Activated CD8-positive, alpha-beta memory T cell treated with anti-CD3 and anti-CD28 coated beads, Interleukin-2, amount 10 ng/mL, durations not matched to agents 7 days and 5 days (primary cell): Measurements from ENCODE around the gene POU4F2. TPM values are rescaled to one million over a fixed set of nuclear protein-coding genes. Genes with fewer than 3 reads are reported as not detected.

ENCODE experiments used
- ATAC-seq: fragments of 150-1000 bp; cut with Tn5 transposase; one replicate; pipeline ENCODE4 v1.10.0; 2021; ENCODE audit warnings: moderate library complexity
- CTCF ChIA-PET: fragments of 350-600 bp; sonication (Branson Sonifier 250); formaldehyde crosslinking; loops from one replicate; lab custom pipeline; 2021; ENCODE audit warnings: antibody characterized with exemption; lab: Charles Lee
- DNase-seq: peaks from one replicate; pipeline ENCODE4 v3.0.0-alpha.2; 2020
- H3K27ac Mint-ChIP-seq: one replicate; pipeline ENCODE4 v1.8.0; 2021; ENCODE audit warnings: mild to moderate bottlenecking, mixed read lengths
- H3K27me3 Mint-ChIP-seq: one replicate; pipeline ENCODE4 v1.8.0; 2021; ENCODE audit warnings: mixed read lengths
- H3K36me3 Mint-ChIP-seq: one replicate; pipeline ENCODE4 v1.8.0; 2021; ENCODE audit warnings: mild to moderate bottlenecking, mixed read lengths
- H3K4me1 Mint-ChIP-seq: one replicate; pipeline ENCODE4 v1.8.0; 2021; ENCODE audit warnings: mixed read lengths
- H3K4me3 Mint-ChIP-seq: one replicate; pipeline ENCODE4 v1.8.0; 2021; ENCODE audit warnings: mild to moderate bottlenecking, moderate library complexity, mixed read lengths
- H3K9me3 Mint-ChIP-seq: one replicate; pipeline ENCODE4 v1.8.0; 2022; ENCODE audit warnings: low read depth, mixed read lengths
- total RNA-seq, 2 experiments: library from RNA; stranded (reverse); gene quantifications; one replicate each; pipeline ENCODE4 v1.2.3, GENCODE V29; 2021

POU4F2 gene, protein sequence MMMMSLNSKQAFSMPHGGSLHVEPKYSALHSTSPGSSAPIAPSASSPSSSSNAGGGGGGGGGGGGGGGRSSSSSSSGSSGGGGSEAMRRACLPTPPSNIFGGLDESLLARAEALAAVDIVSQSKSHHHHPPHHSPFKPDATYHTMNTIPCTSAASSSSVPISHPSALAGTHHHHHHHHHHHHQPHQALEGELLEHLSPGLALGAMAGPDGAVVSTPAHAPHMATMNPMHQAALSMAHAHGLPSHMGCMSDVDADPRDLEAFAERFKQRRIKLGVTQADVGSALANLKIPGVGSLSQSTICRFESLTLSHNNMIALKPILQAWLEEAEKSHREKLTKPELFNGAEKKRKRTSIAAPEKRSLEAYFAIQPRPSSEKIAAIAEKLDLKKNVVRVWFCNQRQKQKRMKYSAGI
- total RNA-seq = not detected

DNA sequence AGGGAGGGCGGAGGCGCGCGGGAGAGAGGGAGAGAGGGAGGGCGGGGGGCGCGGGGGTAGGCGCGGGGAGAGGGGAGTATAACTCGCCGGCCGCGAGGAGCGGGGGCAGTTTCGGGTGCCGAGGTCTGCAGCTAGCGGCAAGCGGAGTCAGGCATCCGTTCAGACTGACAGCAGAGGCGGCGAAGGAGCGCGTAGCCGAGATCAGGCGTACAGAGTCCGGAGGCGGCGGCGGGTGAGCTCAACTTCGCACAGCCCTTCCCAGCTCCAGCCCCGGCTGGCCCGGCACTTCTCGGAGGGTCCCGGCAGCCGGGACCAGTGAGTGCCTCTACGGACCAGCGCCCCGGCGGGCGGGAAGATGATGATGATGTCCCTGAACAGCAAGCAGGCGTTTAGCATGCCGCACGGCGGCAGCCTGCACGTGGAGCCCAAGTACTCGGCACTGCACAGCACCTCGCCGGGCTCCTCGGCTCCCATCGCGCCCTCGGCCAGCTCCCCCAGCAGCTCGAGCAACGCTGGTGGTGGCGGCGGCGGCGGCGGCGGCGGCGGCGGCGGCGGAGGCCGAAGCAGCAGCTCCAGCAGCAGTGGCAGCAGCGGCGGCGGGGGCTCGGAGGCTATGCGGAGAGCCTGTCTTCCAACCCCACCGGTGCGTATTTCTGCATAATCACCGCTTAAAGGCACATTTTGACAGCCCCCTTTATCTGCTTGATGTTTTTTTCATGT lies at the start of gene POU4F2:
Gene POU4F2, plus strand, starts transcription at position 108 of the 720 bp plus-strand sequence. Its CDS starts 248 bp downstream, at position 356.
- ATAC-seq = peak; percentile 30
- Mint-ChIP-seq H3K4me1 (peaks cover 9% of the 10 kb centered on the region), H3K36me3 (peaks cover 9% of the 10 kb centered on the region), H3K27ac (peak within 1 kb of the TSS; percentile 73), H3K9me3 (no peaks in the 10 kb centered on the region), H3K4me3 (peak within 1 kb of the TSS; percentile 25), H3K27me3 (peaks cover 90% of the 10 kb centered on the region)
- no peak for DNase-seq
- CTCF ChIA-PET = no interaction called here

DNA sequence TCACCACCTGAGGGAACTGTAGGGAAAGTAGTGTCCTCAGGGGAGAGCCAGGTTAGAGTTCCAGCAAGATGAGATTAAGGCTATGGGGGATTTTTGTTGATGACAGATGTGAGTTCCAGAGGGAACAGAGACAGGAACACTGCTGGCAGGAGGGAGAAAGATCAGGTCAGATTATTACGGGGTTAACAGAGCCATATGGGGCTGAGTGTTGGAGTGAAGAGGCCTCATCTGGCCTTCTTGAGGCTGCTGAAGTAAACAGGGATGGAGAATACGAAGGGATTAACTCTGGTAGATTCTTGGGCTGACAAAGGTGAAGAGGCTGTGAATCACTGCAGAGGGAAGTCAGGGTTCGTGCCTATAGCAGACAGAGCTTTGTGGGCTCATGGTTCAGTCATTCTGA lies 47.9 kb upstream of the POU4F2 start:
- H3K4me3 Mint-ChIP-seq = no peak overlapping the region
- no peaks in the 10 kb centered on the region for H3K9me3 Mint-ChIP-seq
- no peak for DNase-seq
- CTCF ChIA-PET = no interaction called here
- no peak overlapping the region for H3K27ac Mint-ChIP-seq
- ATAC-seq = no peak
- peaks cover 4% of the 10 kb centered on the region for H3K27me3 Mint-ChIP-seq
- H3K36me3 Mint-ChIP-seq = no peaks in the 10 kb centered on the region
- H3K4me1 Mint-ChIP-seq = no peaks in the 10 kb centered on the region

DNA sequence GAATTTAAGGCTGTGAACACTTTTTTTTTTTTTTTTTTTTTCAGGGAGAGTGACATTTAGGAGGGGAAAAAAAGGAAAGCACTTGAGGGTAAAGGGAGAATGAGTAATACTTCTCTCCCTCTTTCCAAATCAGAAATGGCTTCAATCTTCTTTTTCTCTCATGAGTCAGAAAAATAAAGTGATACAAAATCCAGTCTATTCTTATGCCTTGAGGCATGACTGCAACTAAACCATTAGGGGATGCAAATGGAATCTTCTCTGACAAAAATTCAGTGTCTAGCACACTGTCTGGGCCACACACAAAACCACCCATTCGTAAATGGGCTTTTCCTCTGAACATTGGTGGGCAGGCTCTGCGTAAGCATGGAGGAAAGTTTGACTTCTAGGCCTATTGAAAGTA lies 46.7 kb upstream of the POU4F2 start:
- Mint-ChIP-seq H3K36me3 (no peaks in the 10 kb centered on the region), H3K27me3 (no peaks in the 10 kb centered on the region), H3K9me3 (no peaks in the 10 kb centered on the region), H3K27ac (no peak overlapping the region), H3K4me1 (no peaks in the 10 kb centered on the region), H3K4me3 (no peak overlapping the region)
- CTCF ChIA-PET = no interaction called here
- ATAC-seq (no peak), DNase-seq (no peak)

DNA sequence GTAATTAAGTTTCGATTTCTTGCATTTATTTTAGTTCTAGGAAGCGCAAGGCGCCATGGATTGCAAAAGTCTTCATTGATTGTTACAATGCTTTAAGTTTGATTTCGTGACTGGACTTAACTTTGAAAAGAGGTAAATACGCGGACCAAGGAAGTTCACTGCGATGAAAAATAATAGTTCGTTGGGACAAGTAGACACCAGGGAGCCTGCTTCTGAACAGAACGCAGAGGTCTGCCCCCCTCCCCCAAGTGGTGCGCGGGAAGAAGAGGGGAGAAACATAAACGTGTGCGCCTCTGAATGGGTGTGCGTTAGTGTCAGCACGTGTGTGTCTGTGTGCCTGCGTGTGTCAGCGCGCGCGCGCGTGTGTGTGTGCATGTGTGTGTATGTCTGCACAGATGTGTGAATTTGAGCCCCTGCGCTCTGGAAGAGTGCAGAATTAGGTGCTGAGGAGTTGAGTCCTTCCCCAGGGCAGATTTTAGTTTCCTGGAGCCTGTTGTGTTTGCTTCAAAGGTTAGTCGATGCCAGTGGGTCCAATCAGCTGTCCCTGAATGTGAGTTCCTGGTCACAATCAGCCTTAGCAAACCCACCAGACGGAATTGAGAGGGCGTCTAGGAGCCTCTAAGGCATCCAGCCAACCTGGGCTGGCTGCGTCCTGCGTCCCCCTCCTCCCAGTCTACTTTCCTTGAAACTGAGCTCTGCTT lies 5.8 kb upstream of the POU4F2 start:
- Mint-ChIP-seq H3K4me3 (no peak overlapping the region), H3K27me3 (peaks cover 96% of the 10 kb centered on the region), H3K4me1 (peaks cover 3% of the 10 kb centered on the region), H3K36me3 (peaks cover 3% of the 10 kb centered on the region), H3K27ac (no peak overlapping the region), H3K9me3 (no peaks in the 10 kb centered on the region)
- ATAC-seq (no peak), DNase-seq (no peak)
- CTCF ChIA-PET = no interaction called here

DNA sequence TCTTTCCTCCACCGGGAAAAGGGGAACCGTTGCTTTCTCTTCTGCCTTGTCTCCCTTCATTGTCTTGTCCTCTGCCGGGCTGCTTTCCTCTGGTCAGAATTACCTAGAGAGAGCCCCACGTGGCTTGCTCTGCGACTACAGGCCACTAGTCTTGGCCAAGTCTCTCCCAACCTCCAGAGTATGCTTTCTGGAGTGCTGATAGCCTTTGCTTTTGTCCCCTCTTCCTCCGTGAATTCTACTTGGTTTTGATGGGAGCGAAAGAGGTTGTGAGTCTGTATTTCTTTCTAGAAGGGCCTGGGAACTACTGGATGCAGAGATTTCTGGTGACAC lies 5.3 kb upstream of the POU4F2 start:
- Mint-ChIP-seq H3K27me3 (peaks cover 96% of the 10 kb centered on the region), H3K4me3 (no peak overlapping the region), H3K36me3 (peaks cover 3% of the 10 kb centered on the region), H3K27ac (no peak overlapping the region), H3K4me1 (peaks cover 3% of the 10 kb centered on the region), H3K9me3 (no peaks in the 10 kb centered on the region)
- ATAC-seq (no peak), DNase-seq (no peak)
- CTCF ChIA-PET = no interaction called here

DNA sequence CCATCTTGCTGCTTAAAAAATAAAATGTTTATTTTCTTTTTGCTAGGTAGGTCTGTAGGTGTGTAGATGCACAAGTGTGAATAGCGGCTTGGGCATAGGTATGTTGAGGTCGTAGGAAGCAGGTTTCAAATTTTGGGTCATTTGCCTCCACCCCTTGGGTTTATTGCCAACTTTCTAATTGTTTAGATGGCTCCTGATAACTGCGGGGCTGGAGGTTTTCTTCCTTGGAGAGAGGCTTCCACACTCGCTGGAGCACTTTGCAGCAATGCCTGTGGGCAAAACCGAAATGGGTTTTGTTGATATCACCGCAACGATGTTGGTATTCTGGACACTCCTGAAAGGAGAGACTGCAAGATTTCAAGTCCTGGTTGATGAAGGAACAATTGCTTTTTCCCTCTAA lies 3.9 kb upstream of the POU4F2 start:
- ATAC-seq (no peak), DNase-seq (no peak)
- Mint-ChIP-seq H3K27ac (no peak overlapping the region), H3K4me3 (no peak overlapping the region), H3K4me1 (peaks cover 8% of the 10 kb centered on the region), H3K36me3 (peaks cover 5% of the 10 kb centered on the region), H3K9me3 (no peaks in the 10 kb centered on the region), H3K27me3 (peaks cover 91% of the 10 kb centered on the region)
- CTCF ChIA-PET = no interaction called here

DNA sequence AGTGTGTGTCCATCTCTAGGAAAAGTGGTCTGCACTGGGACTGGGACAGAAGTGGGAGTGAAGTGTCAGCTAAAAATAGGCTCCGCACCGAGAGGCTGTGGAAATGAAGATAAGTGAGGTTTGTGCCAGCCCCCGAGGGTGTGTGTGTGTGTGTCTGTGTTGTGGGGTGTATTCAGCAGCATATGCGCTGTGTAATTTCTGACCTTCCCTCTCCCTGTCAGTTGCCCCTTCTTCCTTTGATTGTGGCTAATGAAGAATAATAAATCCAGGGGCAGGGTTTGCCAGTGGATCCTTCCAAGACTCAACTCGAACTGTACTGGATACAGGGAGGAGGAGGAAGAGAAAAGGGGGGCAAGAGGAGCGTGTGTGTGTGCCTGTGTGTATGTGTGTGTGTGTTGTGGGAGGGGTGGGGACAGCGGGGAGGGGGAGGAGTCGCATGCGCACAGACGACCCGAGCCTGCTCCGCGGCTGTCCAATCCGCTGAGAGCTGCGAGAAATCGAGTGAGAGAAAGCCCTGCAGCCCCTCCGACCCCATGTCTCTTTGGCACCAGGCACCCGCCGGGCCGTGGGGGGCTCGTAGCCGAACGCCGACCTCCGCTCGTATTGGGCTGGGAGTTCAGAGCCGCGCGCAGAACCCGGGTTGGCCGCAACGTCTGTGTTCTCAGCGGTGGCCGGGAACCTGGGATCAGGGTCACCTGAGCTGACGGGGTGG lies 916 bp upstream of the POU4F2 start:
- Mint-ChIP-seq H3K4me3 (peak overlapping the region; percentile 24), H3K9me3 (no peaks in the 10 kb centered on the region), H3K27me3 (peaks cover 92% of the 10 kb centered on the region), H3K4me1 (peaks cover 9% of the 10 kb centered on the region), H3K36me3 (peaks cover 9% of the 10 kb centered on the region), H3K27ac (peak overlapping the region; percentile 54)
- ATAC-seq (no peak), DNase-seq (no peak)
- CTCF ChIA-PET = no interaction called here

DNA sequence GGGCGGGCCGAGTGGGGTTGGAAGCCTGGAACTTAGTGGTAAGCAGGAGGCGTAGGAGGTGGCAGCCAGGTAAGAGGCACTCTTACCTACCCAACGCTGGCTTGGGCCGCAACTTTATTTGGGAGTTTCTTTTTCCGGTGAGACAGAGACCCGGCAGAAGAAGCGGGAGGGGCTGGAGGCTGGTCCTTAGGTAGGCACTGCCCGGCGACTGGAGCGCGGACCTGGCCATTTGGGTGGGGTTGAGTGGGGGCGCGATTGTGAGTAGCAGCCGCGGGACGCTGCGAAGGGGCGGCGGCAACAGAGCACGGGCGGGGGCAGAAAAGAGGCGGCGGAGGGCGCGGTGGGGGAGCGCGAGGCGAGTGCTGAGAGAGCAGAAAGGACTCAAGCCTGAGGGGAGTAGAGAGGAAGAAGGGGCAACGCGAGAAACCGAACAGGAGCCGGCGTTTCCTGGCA lies 334 bp upstream of the POU4F2 start:
- peaks cover 9% of the 10 kb centered on the region for H3K4me1 Mint-ChIP-seq
- DNase-seq (no peak), ATAC-seq (no peak)
- H3K27ac Mint-ChIP-seq = peak overlapping the region; percentile 54
- H3K36me3 Mint-ChIP-seq = peaks cover 9% of the 10 kb centered on the region
- H3K27me3 Mint-ChIP-seq = peaks cover 91% of the 10 kb centered on the region
- CTCF ChIA-PET = no interaction called here
- no peaks in the 10 kb centered on the region for H3K9me3 Mint-ChIP-seq
- H3K4me3 Mint-ChIP-seq = no peak overlapping the region

DNA sequence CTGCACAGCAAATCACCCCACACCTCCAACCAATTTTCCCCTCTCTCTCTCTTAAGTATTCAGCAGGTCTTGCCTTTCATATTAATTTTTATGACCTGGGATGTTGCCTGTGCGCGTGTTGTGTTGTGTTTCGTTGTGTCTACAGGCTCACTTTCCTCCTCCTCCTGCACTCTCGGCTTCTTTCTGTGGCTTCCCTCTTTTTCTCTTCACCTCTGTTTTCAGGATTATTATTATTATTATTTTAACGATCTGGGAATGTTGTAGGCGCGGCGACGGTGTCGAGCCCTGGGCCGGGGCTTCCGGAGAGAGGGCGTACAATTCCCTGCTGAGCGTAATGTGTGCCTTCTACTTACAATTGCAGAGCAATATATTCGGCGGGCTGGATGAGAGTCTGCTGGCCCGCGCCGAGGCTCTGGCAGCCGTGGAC lies 826 bp downstream of the POU4F2 start:
- peaks cover 9% of the 10 kb centered on the region for H3K4me1 Mint-ChIP-seq
- H3K27me3 Mint-ChIP-seq = peaks cover 91% of the 10 kb centered on the region
- no peak for DNase-seq
- CTCF ChIA-PET = no interaction called here
- no peaks in the 10 kb centered on the region for H3K9me3 Mint-ChIP-seq
- H3K36me3 Mint-ChIP-seq = peaks cover 9% of the 10 kb centered on the region
- peak overlapping the region; percentile 73 for H3K27ac Mint-ChIP-seq
- no peak for ATAC-seq
- peak overlapping the region; percentile 25 for H3K4me3 Mint-ChIP-seq

DNA sequence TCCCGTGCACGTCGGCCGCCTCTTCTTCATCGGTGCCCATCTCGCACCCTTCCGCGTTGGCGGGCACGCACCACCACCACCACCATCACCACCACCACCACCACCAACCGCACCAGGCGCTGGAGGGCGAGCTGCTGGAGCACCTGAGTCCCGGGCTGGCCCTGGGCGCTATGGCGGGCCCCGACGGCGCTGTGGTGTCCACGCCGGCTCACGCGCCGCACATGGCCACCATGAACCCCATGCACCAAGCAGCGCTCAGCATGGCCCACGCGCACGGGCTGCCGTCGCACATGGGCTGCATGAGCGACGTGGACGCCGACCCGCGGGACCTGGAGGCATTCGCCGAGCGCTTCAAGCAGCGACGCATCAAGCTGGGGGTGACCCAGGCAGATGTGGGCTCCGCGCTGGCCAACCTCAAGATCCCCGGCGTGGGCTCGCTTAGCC lies 1.4 kb downstream of the POU4F2 start:
- Mint-ChIP-seq H3K27me3 (peaks cover 91% of the 10 kb centered on the region), H3K4me1 (peaks cover 9% of the 10 kb centered on the region), H3K9me3 (no peaks in the 10 kb centered on the region), H3K27ac (peak overlapping the region; percentile 55), H3K36me3 (peaks cover 9% of the 10 kb centered on the region), H3K4me3 (no peak overlapping the region)
- CTCF ChIA-PET = no interaction called here
- DNase-seq = no peak
- ATAC-seq = no peak

DNA sequence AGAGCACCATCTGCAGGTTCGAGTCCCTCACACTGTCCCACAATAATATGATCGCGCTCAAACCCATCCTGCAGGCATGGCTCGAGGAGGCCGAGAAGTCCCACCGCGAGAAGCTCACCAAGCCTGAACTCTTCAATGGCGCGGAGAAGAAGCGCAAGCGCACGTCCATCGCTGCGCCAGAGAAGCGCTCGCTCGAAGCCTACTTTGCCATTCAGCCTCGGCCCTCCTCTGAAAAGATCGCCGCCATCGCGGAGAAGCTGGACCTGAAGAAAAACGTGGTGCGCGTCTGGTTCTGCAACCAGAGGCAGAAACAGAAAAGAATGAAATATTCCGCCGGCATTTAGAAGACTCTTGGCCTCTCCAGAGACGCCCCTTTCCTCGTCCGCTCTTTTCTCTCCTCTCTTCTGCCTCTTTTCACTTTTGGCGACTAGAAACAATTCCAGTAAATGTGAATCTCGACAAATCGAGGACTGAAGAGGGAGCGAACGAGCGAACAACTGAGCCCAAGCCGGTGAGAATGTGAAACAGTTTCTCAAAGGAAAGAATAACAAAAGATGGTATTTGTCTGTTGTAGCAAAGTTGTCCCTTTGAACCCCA lies 1.9 kb downstream of the POU4F2 start:
- DNase-seq (no peak), ATAC-seq (no peak)
- Mint-ChIP-seq H3K4me3 (peak overlapping the region; percentile 2), H3K36me3 (peaks cover 9% of the 10 kb centered on the region), H3K27ac (peak overlapping the region; percentile 55), H3K27me3 (peaks cover 91% of the 10 kb centered on the region), H3K4me1 (peaks cover 9% of the 10 kb centered on the region), H3K9me3 (no peaks in the 10 kb centered on the region)
- CTCF ChIA-PET = no interaction called here

DNA sequence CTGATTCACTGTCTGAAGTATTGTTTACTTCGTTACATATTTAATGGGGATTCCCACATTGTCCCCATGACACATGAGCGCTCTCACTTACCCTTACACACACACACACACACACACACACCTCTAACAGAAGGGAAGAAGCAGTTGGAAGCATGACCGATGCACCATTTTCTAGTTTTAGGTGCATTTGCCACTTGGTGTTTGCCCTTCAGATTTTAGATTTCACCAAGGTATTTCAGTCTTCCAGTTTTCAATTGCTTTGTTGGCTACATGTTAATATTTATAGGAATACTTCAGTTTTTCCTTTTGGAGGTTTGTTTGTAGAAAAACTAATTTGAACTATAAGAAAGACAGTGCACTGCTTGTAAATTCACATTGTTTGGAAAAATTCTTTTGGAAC lies 3.1 kb downstream of the POU4F2 start:
- ATAC-seq = no peak
- CTCF ChIA-PET = no interaction called here

More for the DNA sequence above, 3.1 kb downstream of the POU4F2 start:
- Mint-ChIP-seq H3K27me3 (peaks cover 89% of the 10 kb centered on the region), H3K4me3 (no peak overlapping the region), H3K27ac (no peak overlapping the region), H3K4me1 (peaks cover 9% of the 10 kb centered on the region), H3K9me3 (no peaks in the 10 kb centered on the region), H3K36me3 (peaks cover 9% of the 10 kb centered on the region)
- no peak for DNase-seq
